ENCODE measurements around the gene BOD1.

BOD1 gene

GRCh38 chr5:173565491-173566072 lies 50.9 kb downstream of the BOD1 start:
- Mint-ChIP-seq H3K4me1 (ENCODE audit: low read depth) (no peaks in the 10 kb centered on the region), H3K27me3 (ENCODE audit: low read depth) (no peaks in the 10 kb centered on the region)

GRCh38 chr5:173564106-173564505 lies 52.3 kb downstream of the BOD1 start:
- Mint-ChIP-seq H3K36me3 (ENCODE audit: low read depth) (no peaks in the 10 kb centered on the region), H3K4me1 (ENCODE audit: low read depth) (no peaks in the 10 kb centered on the region), H3K27me3 (ENCODE audit: low read depth) (no peaks in the 10 kb centered on the region), H3K27ac (no peak overlapping the region), H3K4me3 (no peak overlapping the region), H3K9me3 (no peaks in the 10 kb centered on the region)

More at GRCh38 chr5:173565491-173566072, 50.9 kb downstream of the BOD1 start:
- Mint-ChIP-seq H3K4me3 (no peak overlapping the region), H3K27ac (no peak overlapping the region), H3K36me3 (ENCODE audit: low read depth) (no peaks in the 10 kb centered on the region), H3K9me3 (no peaks in the 10 kb centered on the region)

- Mint-ChIP-seq H3K27ac (no peak overlapping the region), H3K36me3 (ENCODE audit: low read depth) (no peaks in the 10 kb centered on the region), H3K27me3 (ENCODE audit: low read depth) (no peaks in the 10 kb centered on the region), H3K9me3 (no peaks in the 10 kb centered on the region), H3K4me1 (ENCODE audit: low read depth) (no peaks in the 10 kb centered on the region), H3K4me3 (no peak overlapping the region)
These were observed 53.2 kb downstream of the BOD1 start for GRCh38 chr5:173563246-173563645.

GRCh38 chr5:173562451-173562850 lies 54.0 kb downstream of the BOD1 start:
- no peaks in the 10 kb centered on the region for H3K9me3 Mint-ChIP-seq
- H3K27me3 Mint-ChIP-seq (ENCODE audit: low read depth): no peaks in the 10 kb centered on the region
- H3K27ac Mint-ChIP-seq: no peak overlapping the region
- H3K4me1 Mint-ChIP-seq (ENCODE audit: low read depth): no peaks in the 10 kb centered on the region
- H3K36me3 Mint-ChIP-seq (ENCODE audit: low read depth): no peaks in the 10 kb centered on the region
- H3K4me3 Mint-ChIP-seq: no peak overlapping the region
